ENCODE measurements around the gene OR2L5. TPM values are rescaled to one million over a fixed set of nuclear protein-coding genes. Genes with fewer than 3 reads are reported as not detected.

Gene OR2L5, protein sequence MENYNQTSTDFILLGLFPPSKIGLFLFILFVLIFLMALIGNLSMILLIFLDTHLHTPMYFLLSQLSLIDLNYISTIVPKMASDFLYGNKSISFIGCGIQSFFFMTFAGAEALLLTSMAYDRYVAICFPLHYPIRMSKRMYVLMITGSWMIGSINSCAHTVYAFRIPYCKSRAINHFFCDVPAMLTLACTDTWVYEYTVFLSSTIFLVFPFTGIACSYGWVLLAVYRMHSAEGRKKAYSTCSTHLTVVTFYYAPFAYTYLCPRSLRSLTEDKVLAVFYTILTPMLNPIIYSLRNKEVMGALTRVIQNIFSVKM
- total RNA-seq (2021): not detected in 3 replicates
- Bru-seq, nascent RNA: percentile 10 among the genes with signal in this experiment
- long read RNA-seq, experiment 1: 0 reads
- long read RNA-seq, experiment 2: 0 reads
- long read RNA-seq, experiment 3: 0 reads

DNA sequence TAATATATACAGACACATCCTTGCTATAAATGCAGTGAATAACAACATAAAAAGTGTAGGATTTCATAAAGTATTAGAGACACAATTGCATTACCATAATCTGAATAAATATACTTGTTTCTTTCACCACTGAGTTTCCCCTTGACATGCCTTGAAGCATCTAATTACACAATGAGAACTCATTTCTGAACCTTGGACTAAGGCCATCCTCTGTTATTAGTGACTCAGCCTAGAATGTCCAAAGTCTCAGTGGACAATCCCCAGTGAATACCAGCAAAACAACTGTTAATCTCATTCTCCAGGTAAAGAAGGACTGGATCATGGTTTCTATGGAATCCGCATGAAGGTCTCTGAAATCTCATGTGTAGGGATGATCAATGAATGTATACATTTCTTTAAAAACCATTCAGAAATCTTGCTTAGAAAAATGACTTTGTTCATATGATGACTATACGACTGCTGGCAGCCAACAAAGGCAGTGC, at the start of gene OR2L5:
OR2L5 (plus strand) TSS at position 432 of the 482 bp plus-strand sequence. CDS start 8,288 bp downstream, outside the sequence.
- Mint-ChIP-seq H3K4me1 (no peaks in the 10 kb centered on the region), H3K9me3 (peaks cover 84% of the 10 kb centered on the region), H3K4me3 (no peak within 1 kb of the TSS), H3K27ac (no peak within 1 kb of the TSS), H3K36me3 (peaks cover 68% of the 10 kb centered on the region), H3K27me3 (ENCODE audit: low read depth) (no peaks in the 10 kb centered on the region; the same call in 1 of the 2 replicates)
- POLR2A ChIA-PET: no interaction called here
- no peak for DNase-seq (ENCODE audit: low spot score)
- TF ChIP-seq TP53 (CRISPR knock-in tag; IDR thresholded peaks at IDR 0.05) (no peak), ZNF396 (CRISPR knock-in tag; IDR thresholded peaks at IDR 0.05; ENCODE audit: borderline replicate concordance) (no peak), NR1H2 (CRISPR knock-in tag; IDR thresholded peaks at IDR 0.05) (no peak), MYBL2 (CRISPR knock-in tag; IDR thresholded peaks at IDR 0.05) (no peak), EMX1 (CRISPR knock-in tag; IDR thresholded peaks at IDR 0.05) (no peak), FOXK1 (CRISPR knock-in tag; IDR thresholded peaks at IDR 0.05) (no peak), CBFB (CRISPR knock-in tag; IDR thresholded peaks at IDR 0.05; ENCODE audit: low read depth) (no peak), SOX15 (CRISPR knock-in tag; IDR thresholded peaks at IDR 0.05) (no peak), ZNF423 (CRISPR knock-in tag; IDR thresholded peaks at IDR 0.05) (no peak), SMAD3 (CRISPR knock-in tag; IDR thresholded peaks at IDR 0.05; ENCODE audit: borderline replicate concordance) (no peak), GTF2I (CRISPR knock-in tag; conservative IDR thresholded peaks at IDR 0.05) (no peak), FOXP1 (CRISPR knock-in tag; IDR thresholded peaks at IDR 0.05; ENCODE audit: borderline replicate concordance) (no peak)
- TF ChIP-seq, protein P1, sequence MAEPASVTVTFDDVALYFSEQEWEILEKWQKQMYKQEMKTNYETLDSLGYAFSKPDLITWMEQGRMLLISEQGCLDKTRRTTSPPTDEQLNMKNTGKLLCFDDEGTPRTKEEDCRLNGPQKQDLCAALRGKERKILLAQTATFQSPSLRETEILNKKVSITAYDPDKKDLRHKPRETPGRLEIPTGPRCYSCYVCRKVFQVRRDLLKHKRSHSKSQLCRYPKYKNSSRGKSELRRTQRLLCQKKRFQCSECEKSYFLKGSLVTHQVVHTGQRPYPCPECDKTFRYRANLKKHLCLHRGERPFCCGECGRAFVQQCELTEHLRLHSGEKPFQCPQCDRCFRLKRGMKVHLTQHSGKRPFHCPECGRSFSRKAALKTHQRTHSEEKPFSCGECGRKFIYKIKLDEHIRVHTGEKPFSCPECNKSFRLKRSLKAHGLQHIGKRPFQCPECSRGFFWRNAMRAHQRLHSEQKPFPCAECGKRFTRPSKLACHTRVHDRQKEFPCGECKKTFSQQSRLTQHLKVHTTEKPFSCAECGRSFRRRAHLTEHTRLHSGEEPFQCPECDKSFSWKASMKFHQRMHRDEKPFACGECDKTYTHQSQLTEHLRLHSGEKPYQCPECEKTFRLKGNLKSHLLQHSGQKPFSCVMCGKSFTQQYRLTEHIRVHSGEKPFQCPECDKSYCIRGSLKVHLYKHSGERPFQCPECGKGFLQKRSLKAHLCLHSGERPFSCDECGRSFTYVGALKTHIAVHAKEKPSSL (CRISPR knock-in tag; conservative IDR thresholded peaks at IDR 0.05): no peak
- TF ChIP-seq, protein P2, sequence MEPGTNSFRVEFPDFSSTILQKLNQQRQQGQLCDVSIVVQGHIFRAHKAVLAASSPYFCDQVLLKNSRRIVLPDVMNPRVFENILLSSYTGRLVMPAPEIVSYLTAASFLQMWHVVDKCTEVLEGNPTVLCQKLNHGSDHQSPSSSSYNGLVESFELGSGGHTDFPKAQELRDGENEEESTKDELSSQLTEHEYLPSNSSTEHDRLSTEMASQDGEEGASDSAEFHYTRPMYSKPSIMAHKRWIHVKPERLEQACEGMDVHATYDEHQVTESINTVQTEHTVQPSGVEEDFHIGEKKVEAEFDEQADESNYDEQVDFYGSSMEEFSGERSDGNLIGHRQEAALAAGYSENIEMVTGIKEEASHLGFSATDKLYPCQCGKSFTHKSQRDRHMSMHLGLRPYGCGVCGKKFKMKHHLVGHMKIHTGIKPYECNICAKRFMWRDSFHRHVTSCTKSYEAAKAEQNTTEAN (CRISPR knock-in tag; IDR thresholded peaks at IDR 0.05): no peak
- TF ChIP-seq, protein P3, sequence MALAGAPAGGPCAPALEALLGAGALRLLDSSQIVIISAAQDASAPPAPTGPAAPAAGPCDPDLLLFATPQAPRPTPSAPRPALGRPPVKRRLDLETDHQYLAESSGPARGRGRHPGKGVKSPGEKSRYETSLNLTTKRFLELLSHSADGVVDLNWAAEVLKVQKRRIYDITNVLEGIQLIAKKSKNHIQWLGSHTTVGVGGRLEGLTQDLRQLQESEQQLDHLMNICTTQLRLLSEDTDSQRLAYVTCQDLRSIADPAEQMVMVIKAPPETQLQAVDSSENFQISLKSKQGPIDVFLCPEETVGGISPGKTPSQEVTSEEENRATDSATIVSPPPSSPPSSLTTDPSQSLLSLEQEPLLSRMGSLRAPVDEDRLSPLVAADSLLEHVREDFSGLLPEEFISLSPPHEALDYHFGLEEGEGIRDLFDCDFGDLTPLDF (CRISPR knock-in tag; IDR thresholded peaks at IDR 0.05): no peak
- TF ChIP-seq, protein P4, sequence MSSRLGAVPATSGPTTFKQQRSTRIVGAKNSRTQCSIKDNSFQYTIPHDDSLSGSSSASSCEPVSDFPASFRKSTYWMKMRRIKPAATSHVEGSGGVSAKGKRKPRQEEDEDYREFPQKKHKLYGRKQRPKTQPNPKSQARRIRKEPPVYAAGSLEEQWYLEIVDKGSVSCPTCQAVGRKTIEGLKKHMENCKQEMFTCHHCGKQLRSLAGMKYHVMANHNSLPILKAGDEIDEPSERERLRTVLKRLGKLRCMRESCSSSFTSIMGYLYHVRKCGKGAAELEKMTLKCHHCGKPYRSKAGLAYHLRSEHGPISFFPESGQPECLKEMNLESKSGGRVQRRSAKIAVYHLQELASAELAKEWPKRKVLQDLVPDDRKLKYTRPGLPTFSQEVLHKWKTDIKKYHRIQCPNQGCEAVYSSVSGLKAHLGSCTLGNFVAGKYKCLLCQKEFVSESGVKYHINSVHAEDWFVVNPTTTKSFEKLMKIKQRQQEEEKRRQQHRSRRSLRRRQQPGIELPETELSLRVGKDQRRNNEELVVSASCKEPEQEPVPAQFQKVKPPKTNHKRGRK (CRISPR knock-in tag; IDR thresholded peaks at IDR 0.05; ENCODE audit: borderline replicate concordance): no peak
- CTCF ChIA-PET: no interaction called here
- ATAC-seq: no peak

DNA sequence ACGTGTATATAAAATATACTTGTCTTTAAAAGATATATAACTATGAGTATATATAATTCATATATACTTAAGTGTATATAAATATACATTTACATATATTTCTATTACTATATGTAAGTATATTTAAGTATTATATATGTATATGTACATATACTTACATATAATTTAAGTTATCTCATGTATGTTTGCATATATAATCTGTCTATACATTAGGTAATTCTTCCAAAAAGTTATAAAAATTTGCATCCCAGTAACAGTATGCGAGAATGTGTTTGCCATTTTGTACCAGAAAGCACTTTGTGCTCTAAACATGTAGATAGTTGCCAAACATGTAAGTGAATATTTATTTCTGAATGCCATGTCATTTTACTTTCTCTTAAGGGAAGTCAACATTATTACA, 48.5 kb upstream of the OR2L5 start, which contains the start of gene OR2AK2:
OR2AK2 (plus strand) TSS at position 301 of the 400 bp plus-strand sequence. CDS start 144 bp downstream, outside the sequence.
- DNase-seq (ENCODE audit: low spot score): no peak
- ATAC-seq: no peak
- POLR2A ChIA-PET: no interaction called here
- Mint-ChIP-seq H3K9me3 (peaks cover 71% of the 10 kb centered on the region), H3K36me3 (peaks cover 48% of the 10 kb centered on the region), H3K4me3 (no peak within 1 kb of the TSS), H3K27ac (no peak within 1 kb of the TSS), H3K4me1 (no peaks in the 10 kb centered on the region), H3K27me3 (ENCODE audit: low read depth) (no peaks in the 10 kb centered on the region; the same call in 1 of the 2 replicates)
- CTCF ChIA-PET: no interaction called here
- TF ChIP-seq, protein P5, sequence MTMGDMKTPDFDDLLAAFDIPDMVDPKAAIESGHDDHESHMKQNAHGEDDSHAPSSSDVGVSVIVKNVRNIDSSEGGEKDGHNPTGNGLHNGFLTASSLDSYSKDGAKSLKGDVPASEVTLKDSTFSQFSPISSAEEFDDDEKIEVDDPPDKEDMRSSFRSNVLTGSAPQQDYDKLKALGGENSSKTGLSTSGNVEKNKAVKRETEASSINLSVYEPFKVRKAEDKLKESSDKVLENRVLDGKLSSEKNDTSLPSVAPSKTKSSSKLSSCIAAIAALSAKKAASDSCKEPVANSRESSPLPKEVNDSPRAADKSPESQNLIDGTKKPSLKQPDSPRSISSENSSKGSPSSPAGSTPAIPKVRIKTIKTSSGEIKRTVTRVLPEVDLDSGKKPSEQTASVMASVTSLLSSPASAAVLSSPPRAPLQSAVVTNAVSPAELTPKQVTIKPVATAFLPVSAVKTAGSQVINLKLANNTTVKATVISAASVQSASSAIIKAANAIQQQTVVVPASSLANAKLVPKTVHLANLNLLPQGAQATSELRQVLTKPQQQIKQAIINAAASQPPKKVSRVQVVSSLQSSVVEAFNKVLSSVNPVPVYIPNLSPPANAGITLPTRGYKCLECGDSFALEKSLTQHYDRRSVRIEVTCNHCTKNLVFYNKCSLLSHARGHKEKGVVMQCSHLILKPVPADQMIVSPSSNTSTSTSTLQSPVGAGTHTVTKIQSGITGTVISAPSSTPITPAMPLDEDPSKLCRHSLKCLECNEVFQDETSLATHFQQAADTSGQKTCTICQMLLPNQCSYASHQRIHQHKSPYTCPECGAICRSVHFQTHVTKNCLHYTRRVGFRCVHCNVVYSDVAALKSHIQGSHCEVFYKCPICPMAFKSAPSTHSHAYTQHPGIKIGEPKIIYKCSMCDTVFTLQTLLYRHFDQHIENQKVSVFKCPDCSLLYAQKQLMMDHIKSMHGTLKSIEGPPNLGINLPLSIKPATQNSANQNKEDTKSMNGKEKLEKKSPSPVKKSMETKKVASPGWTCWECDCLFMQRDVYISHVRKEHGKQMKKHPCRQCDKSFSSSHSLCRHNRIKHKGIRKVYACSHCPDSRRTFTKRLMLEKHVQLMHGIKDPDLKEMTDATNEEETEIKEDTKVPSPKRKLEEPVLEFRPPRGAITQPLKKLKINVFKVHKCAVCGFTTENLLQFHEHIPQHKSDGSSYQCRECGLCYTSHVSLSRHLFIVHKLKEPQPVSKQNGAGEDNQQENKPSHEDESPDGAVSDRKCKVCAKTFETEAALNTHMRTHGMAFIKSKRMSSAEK (CRISPR knock-in tag; IDR thresholded peaks at IDR 0.05; ENCODE audit: borderline replicate concordance): no peak
- TF ChIP-seq, protein P6, sequence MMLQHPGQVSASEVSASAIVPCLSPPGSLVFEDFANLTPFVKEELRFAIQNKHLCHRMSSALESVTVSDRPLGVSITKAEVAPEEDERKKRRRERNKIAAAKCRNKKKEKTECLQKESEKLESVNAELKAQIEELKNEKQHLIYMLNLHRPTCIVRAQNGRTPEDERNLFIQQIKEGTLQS (CRISPR knock-in tag; conservative IDR thresholded peaks at IDR 0.05): no peak
- TF ChIP-seq, protein P7, sequence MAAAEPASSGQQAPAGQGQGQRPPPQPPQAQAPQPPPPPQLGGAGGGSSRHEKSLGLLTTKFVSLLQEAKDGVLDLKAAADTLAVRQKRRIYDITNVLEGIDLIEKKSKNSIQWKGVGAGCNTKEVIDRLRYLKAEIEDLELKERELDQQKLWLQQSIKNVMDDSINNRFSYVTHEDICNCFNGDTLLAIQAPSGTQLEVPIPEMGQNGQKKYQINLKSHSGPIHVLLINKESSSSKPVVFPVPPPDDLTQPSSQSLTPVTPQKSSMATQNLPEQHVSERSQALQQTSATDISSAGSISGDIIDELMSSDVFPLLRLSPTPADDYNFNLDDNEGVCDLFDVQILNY (CRISPR knock-in tag; IDR thresholded peaks at IDR 0.05): no peak
- TF ChIP-seq, protein P8, sequence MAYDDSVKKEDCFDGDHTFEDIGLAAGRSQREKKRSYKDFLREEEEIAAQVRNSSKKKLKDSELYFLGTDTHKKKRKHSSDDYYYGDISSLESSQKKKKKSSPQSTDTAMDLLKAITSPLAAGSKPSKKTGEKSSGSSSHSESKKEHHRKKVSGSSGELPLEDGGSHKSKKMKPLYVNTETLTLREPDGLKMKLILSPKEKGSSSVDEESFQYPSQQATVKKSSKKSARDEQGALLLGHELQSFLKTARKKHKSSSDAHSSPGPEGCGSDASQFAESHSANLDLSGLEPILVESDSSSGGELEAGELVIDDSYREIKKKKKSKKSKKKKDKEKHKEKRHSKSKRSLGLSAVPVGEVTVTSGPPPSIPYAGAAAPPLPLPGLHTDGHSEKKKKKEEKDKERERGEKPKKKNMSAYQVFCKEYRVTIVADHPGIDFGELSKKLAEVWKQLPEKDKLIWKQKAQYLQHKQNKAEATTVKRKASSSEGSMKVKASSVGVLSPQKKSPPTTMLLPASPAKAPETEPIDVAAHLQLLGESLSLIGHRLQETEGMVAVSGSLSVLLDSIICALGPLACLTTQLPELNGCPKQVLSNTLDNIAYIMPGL (CRISPR knock-in tag; IDR thresholded peaks at IDR 0.05): no peak

Data from WTC11 (cell line).